B cell (primary cell): ENCODE results near the gene DNHD1. TPM values are rescaled to one million over a fixed set of nuclear protein-coding genes. Genes with fewer than 3 reads are reported as not detected.

Experiments used
- ATAC-seq: fragments of 200-7000 bp; cut with Tn5 transposase; one replicate; pipeline ENCODE4 v1.10.0; 2021; ENCODE audit warnings: low read depth, mild to moderate bottlenecking, moderate number of reproducible peaks, moderate library complexity
- CTCF ChIA-PET: fragments of 350-600 bp; sonication (Branson Sonifier 250); formaldehyde crosslinking; loops from one replicate; lab custom pipeline; 2021; ENCODE audit warnings: antibody characterized with exemption, inconsistent platforms; lab: Charles Lee
- POLR2A ChIA-PET: fragments of 350-600 bp; sonication (Branson Sonifier 250); formaldehyde crosslinking; loops from one replicate; lab custom pipeline; 2021; ENCODE audit warnings: antibody characterized with exemption; lab: Charles Lee
- DNase-seq: peaks from one replicate; pipeline ENCODE4 v3.0.0; 2013
- H2AFZ ChIP-seq: 2 replicates; pipeline ENCODE4 v1.6.1; 2012; ENCODE audit warnings: mild to moderate bottlenecking, low read depth, low read length; ENCODE audit not compliant: insufficient read depth, poor library complexity, severe bottlenecking
- H3K27ac ChIP-seq, 2 donors: 1 replicate in 1 of 2; 2 replicates in 1 of 2; pipeline ENCODE4 v1.5.1; 2012 to 2013; ENCODE audit warnings: low read length in 2 of 2, mild to moderate bottlenecking in 2 of 2, moderate library complexity in 1 of 2
- H3K27me3 ChIP-seq, 4 experiments: fragments of 200-600 bp in 1 of 4; sonication (generic) in 1 of 4; replicated peaks in 1 of 4; 1 replicate in 2 of 4; 2 replicates in 2 of 4; pipeline versions ENCODE4 v1.6.1 to v1.7.0; 2013 to 2016; ENCODE audit warnings: low read length in 3 of 4, mild to moderate bottlenecking in 2 of 4, mixed read lengths in 1 of 4, moderate library complexity in 1 of 4; ENCODE audit not compliant: insufficient read depth in 4 of 4, control insufficient read depth in 3 of 4; ENCODE audit errors: control extremely low read depth in 1 of 4
- H3K36me3 ChIP-seq, 2 experiments: replicated peaks in 1 of 2; 1 replicate in 1 of 2; 2 replicates in 1 of 2; pipeline versions ENCODE4 v1.6.1 to v1.7.1; 2013; ENCODE audit warnings: low read length in 1 of 2; ENCODE audit not compliant: insufficient read depth in 2 of 2, control insufficient read depth in 1 of 2; ENCODE audit errors: control extremely low read depth in 1 of 2, extremely low read depth in 1 of 2
- H3K4me1 ChIP-seq, 2 donors: fragments of 200-600 bp in 1 of 2; sonication (generic) in 1 of 2; 1 replicate in 1 of 2; 2 replicates in 1 of 2; pipeline versions ENCODE4 v1.5.1 to v1.6.1; 2013 to 2017; ENCODE audit warnings: low read length in 2 of 2; ENCODE audit not compliant: control insufficient read depth in 2 of 2, insufficient read depth in 2 of 2
- H3K4me2 ChIP-seq: replicated peaks from 2 replicates; pipeline ENCODE3; 2012; ENCODE audit warnings: mild to moderate bottlenecking, low read depth, low read length; ENCODE audit not compliant: poor library complexity, severe bottlenecking
- H3K4me3 ChIP-seq, 5 experiments: fragments of 200-600 bp in 1 of 5; sonication (generic) in 1 of 5; 1 replicate in 3 of 5; 2 replicates in 2 of 5; pipeline versions ENCODE4 v1.5.1 to v1.7.0; 2011 to 2016; ENCODE audit warnings: low read length in 4 of 5, mild to moderate bottlenecking in 4 of 5, low read depth in 2 of 5, control low read depth in 1 of 5, moderate library complexity in 1 of 5; ENCODE audit not compliant: insufficient read depth in 1 of 5; ENCODE audit errors: control extremely low read depth in 1 of 5, extremely low read depth in 1 of 5
- H3K79me2 ChIP-seq: fragments of 200-600 bp; sonication (generic); one replicate; pipeline ENCODE4 v1.6.0; 2016; ENCODE audit warnings: low read length; ENCODE audit not compliant: control insufficient read depth, insufficient read depth
- H3K9ac ChIP-seq: fragments of 200-600 bp; sonication (generic); 2 replicates; pipeline ENCODE4 v1.6.1; 2017; ENCODE audit warnings: mild to moderate bottlenecking, low read length, moderate library complexity
- H3K9me3 ChIP-seq, 3 donors: one replicate each; pipeline versions ENCODE4 v1.6.1 to v1.7.1; 2013; ENCODE audit warnings: low read length in 2 of 3; ENCODE audit not compliant: control insufficient read depth in 2 of 3, insufficient read depth in 1 of 3; ENCODE audit errors: control extremely low read depth in 1 of 3
- H4K20me1 ChIP-seq: 2 replicates; pipeline ENCODE4 v1.6.0; 2012; ENCODE audit warnings: mild to moderate bottlenecking, low read length; ENCODE audit not compliant: insufficient read depth, control insufficient read depth, poor library complexity, severe bottlenecking
- H3K27ac Mint-ChIP-seq: one replicate; pipeline ENCODE4 v1.8.0; 2021; ENCODE audit warnings: mixed read lengths
- H3K27me3 Mint-ChIP-seq: one replicate; pipeline ENCODE4 v1.8.0; 2021; ENCODE audit warnings: mixed read lengths
- H3K4me1 Mint-ChIP-seq: one replicate; pipeline ENCODE4 v1.8.0; 2021; ENCODE audit warnings: mixed read lengths
- H3K4me3 Mint-ChIP-seq: one replicate; pipeline ENCODE4 v1.8.0; 2021; ENCODE audit warnings: mixed read lengths
- H3K9me3 Mint-ChIP-seq: one replicate; pipeline ENCODE4 v1.8.0; 2022; ENCODE audit warnings: mixed read lengths; ENCODE audit not compliant: insufficient read depth
- CTCF ChIP-seq: fragments of 200-600 bp; IDR thresholded peaks from one replicate; pipeline ENCODE4 v1.8.0; 2022; ENCODE audit warnings: antibody characterized with exemption, mild to moderate bottlenecking
- WGBS: methylation state at CpG from one replicate; pipeline ENCODE4 v1.1.5; 2013; ENCODE audit warnings: missing lambda C conversion rate; ENCODE audit not compliant: insufficient coverage; 5-methylcytosine and 5-hydroxymethylcytosine counted together
- intact Hi-C: fragments of 100-400 bp; cut with micrococcal nuclease; formaldehyde crosslinking; loops from one replicate; pipeline ENCODE4 v1.10.0; 2022
- polyA plus RNA-seq: library from polyadenylated mRNA; depleted of rRNA; stranded (reverse); fragments of >200 nt; gene quantifications from 2 replicates; pipeline ENCODE4 v1.2.3, GENCODE V29; 2012
- total RNA-seq, 2 donors: library from RNA; stranded (reverse); fragments of 120-200 nt in 1 of 2; gene quantifications; 1 replicate in 1 of 2; 2 replicates in 1 of 2; pipeline versions ENCODE4 v1.2.3 to v1.2.4, GENCODE V29; 2013 to 2022

Gene DNHD1
- total and polyA plus RNA-seq, 2 donors (not counting 1 experiment from before 2014, with no cell fraction given) = 53.9 to 58.2 TPM

GRCh38 chr11:6619004-6619745, 122.1 kb downstream of the DNHD1 start, which contains the start of gene TPP1:
TPP1 (minus strand) TSS chr11:6619422; CDS start chr11:6619400, 22 bp downstream.
- CTCF ChIA-PET = interaction anchor here (1.0 to 4.7 kb wide), 16 partner anchors 8 to 240 kb away, joined by 3 to 38 read pairs (median 6); partner anchors contain the start of genes ILK and MRPL17
- intact Hi-C loops = loop anchor here (1.0 to 2.0 kb wide), 5 partner anchors 16 to 384 kb away; partner anchors contain the start of genes FHIP1B, ILK, MRPL17 and RRP8
- WGBS = 0% methylated on average over 16 of the region's 16 CpGs

More at GRCh38 chr11:6619004-6619745, 122.1 kb downstream of the DNHD1 start, which contains the start of gene TPP1:
- Mint-ChIP-seq H3K27ac (no peak within 1 kb of the TSS), H3K4me1 (peaks cover 11% of the 10 kb centered on the region), H3K9me3 (no peaks in the 10 kb centered on the region), H3K4me3 (no peak within 1 kb of the TSS), H3K27me3 (no peaks in the 10 kb centered on the region)
- H4K20me1 ChIP-seq = no peaks in the 10 kb centered on the region
- peaks cover 19 to 33% of the 10 kb centered on the region in 2 donors for H3K4me1 ChIP-seq
- H3K4me3 ChIP-seq = peak within 1 kb of the TSS; percentile 82 to 100 (median 96)
- H3K27me3 ChIP-seq = no peaks in the 10 kb centered on the region
- peak within 1 kb of the TSS; percentile 88 for H3K9ac ChIP-seq
- peak; percentile 92 for ATAC-seq
- no peaks in the 10 kb centered on the region for H3K9me3 ChIP-seq
- POLR2A ChIA-PET = interaction anchor here (0.9 to 3.2 kb wide), 8 partner anchors 8 to 229 kb away, joined by 3 to 38 read pairs (median 7); partner anchors contain the start of genes ARFIP2, ILK, MRPL17 and RRP8
- DNase-seq = peak; percentile 97
- peak within 1 kb of the TSS; percentile 94 to 97 for H3K27ac ChIP-seq
- peaks cover 34% of the 10 kb centered on the region for H3K79me2 ChIP-seq
- H3K36me3 ChIP-seq = peaks cover 0 to 29% of the 10 kb centered on the region in 2 experiments
- peak within 1 kb of the TSS; percentile 77 for H2AFZ ChIP-seq
- TF ChIP-seq CTCF = no peak
- peak within 1 kb of the TSS; percentile 95 for H3K4me2 ChIP-seq
